ENCODE results near the gene ANKRD29. TPM values are rescaled to one million over a fixed set of nuclear protein-coding genes. Genes with fewer than 3 reads are reported as not detected.
A peak's percentile ranks its signal among the peaks of the same experiment; 100 is the strongest.

The ANKRD29 gene
- total and polyA plus RNA-seq, 9 of the 15 experiments (the other 6 are each of a cell fraction or from before 2014, with no cell fraction given): 0.36 TPM; not detected in 8

- H3K27ac ChIP-seq (ENCODE audit: extremely low read depth, low read depth, low read length): no peak overlapping the region
- H3K27me3 ChIP-seq (ENCODE audit: control insufficient read depth in 2 of 2, insufficient read depth in 2 of 2, low read length in 2 of 2): peaks cover 19 to 26% of the 10 kb centered on the region in 2 experiments
- in situ Hi-C loops (cut with MboI): no loop called here
- H3K4me3 ChIP-seq: no peak overlapping the region
- H4K20me1 ChIP-seq (replicated peaks; ENCODE audit: control insufficient read depth, insufficient read depth, low read length): no peaks in the 10 kb centered on the region
- no peak overlapping the region; the same call in 1 of the 2 replicates for H3K4me2 ChIP-seq (ENCODE audit: insufficient read depth, low read length)
- no TSS peak for BruUV-seq (replicated peaks)
- DNase-seq (ENCODE audit: extremely low read depth in 1 of 4, low spot score in 3 of 4) (peak; percentile 39 to 51 (median 43)), ATAC-seq (peak; percentile 87), FAIRE-seq (peak; percentile 56)
- no peaks in the 10 kb centered on the region for H3K79me2 ChIP-seq (ENCODE audit: control insufficient read depth, insufficient read depth, low read length)
- H3K9me3 ChIP-seq (replicated peaks; ENCODE audit: control insufficient read depth, insufficient read depth, low read depth, low read length): no peaks in the 10 kb centered on the region
- ChIA-PET POLR2A (interaction anchor here (0.7 to 1.0 kb wide), 4 partner anchors 32 to 270 kb away, joined by 3 to 4 read pairs (median 4); no protein-coding TSS in a partner anchor), CTCF (ENCODE audit: low intra/inter-chr PET ratio) (interaction anchor here (0.9 to 1.1 kb wide), 5 partner anchors 81 to 214 kb away, joined by 3 to 5 read pairs (median 3); no protein-coding TSS in a partner anchor)
- no peak overlapping the region for H2AFZ ChIP-seq (ENCODE audit: low read depth, low read length)
- H3K9me1 ChIP-seq (ENCODE audit: control insufficient read depth, insufficient read depth, low read length): no peaks in the 10 kb centered on the region
- intact Hi-C loops (cut with micrococcal nuclease): loop anchor here (1.0 to 5.0 kb wide), 4 partner anchors 81 to 891 kb away; no protein-coding TSS in a partner anchor
- H3K4me1 ChIP-seq (replicated peaks in 1 of 2; ENCODE audit: control insufficient read depth in 2 of 2, insufficient read depth in 2 of 2, low read length in 2 of 2): peaks cover 0 to 4% of the 10 kb centered on the region in 2 experiments; a peak in 1 of 5 replicates
- H3K9ac ChIP-seq (ENCODE audit: insufficient read depth in 1 of 2, low read depth in 2 of 2, low read length in 2 of 2): no peak overlapping the region
- no peaks in the 10 kb centered on the region for H3K36me3 ChIP-seq (ENCODE audit: control insufficient read depth, insufficient read depth, low read length)
- WGBS (ENCODE audit: insufficient coverage, low coverage, missing lambda C conversion rate): under 1% methylated on average over 6 of the region's 6 CpGs
- no peak for TF ChIP-seq ZNF280A (IDR thresholded peaks at IDR 0.05; ENCODE audit: low read depth, partially characterized antibody)
- TF ChIP-seq EGR1 (conservative IDR thresholded peaks at IDR 0.05): peak; percentile 28; the same call in 1 of the 2 replicates
- TF ChIP-seq CEBPB (tag; IDR thresholded peaks at IDR 0.05): no peak
- no peak for TF ChIP-seq IRF9 (tag; IDR thresholded peaks at IDR 0.05)
- TF ChIP-seq ZHX1 (conservative IDR thresholded peaks at IDR 0.05; ENCODE audit: low read length): no peak
- no peak for TF ChIP-seq FOS (IDR thresholded peaks at IDR 0.05; ENCODE audit: extremely low read depth, insufficient read length)
- no peak for TF ChIP-seq HNRNPK (IDR thresholded peaks at IDR 0.05; ENCODE audit: low read depth, low read length, poor library complexity, severe bottlenecking)
- TF ChIP-seq ZFP30 (CRISPR knock-in tag; IDR thresholded peaks at IDR 0.05; ENCODE audit: borderline replicate concordance): no peak
- no peak for TF ChIP-seq ADNP (tag; IDR thresholded peaks at IDR 0.05)
- TF ChIP-seq ILF3 (IDR thresholded peaks at IDR 0.05; ENCODE audit: borderline replicate concordance): no peak
Measured at GRCh38 chr18:23703057-23703986, 40.6 kb upstream of the ANKRD29 start.
